H1 (cell line): ENCODE data around the gene MAPK8IP3. TPM values are rescaled to one million over a fixed set of nuclear protein-coding genes. Genes with fewer than 3 reads are reported as not detected.

Experiments
- RNF2 ChIP-seq: fragments of 200-900, 300-1000 bp; sonication (generic); IDR thresholded peaks from 2 replicates; pipeline ENCODE4 v1.7.1; 2016; ENCODE audit warnings: borderline replicate concordance, low read depth, mild to moderate bottlenecking, antibody characterized with exemption, low read length; ENCODE audit not compliant: poor library complexity, severe bottlenecking; ENCODE audit errors: missing control alignments
- polyA plus RNA-seq, 7 experiments: library from polyadenylated mRNA; depleted of rRNA in 3 of 7; stranded (reverse) in 5 of 7; unstranded in 2 of 7; fragments of >200 nt in 5 of 7; fragments of 200-250 nt in 2 of 7; gene quantifications; 1 replicate in 5 of 7; 2 replicates in 1 of 7; 4 replicates in 1 of 7; pipeline versions ENCODE4 v1.2.1 to v1.2.3, GENCODE V29; 2011 to 2013; ENCODE audit warnings: missing spikeins in 2 of 7, mixed read lengths in 2 of 7
- total RNA-seq: library from RNA; stranded (reverse); fragmentation: NEBNext Ultra II Directional; extraction: Animal tissue kit (Norgen Biotek cat#: 25700); gene quantifications from 2 replicates; pipeline ENCODE4 v1.2.1, GENCODE V29; 2021

Gene MAPK8IP3
- total and polyA plus RNA-seq, 2 of the 8 experiments (the other 6 are each of a cell fraction or from before 2014, with no cell fraction given) = 16.9 to 43.4 TPM

DNA sequence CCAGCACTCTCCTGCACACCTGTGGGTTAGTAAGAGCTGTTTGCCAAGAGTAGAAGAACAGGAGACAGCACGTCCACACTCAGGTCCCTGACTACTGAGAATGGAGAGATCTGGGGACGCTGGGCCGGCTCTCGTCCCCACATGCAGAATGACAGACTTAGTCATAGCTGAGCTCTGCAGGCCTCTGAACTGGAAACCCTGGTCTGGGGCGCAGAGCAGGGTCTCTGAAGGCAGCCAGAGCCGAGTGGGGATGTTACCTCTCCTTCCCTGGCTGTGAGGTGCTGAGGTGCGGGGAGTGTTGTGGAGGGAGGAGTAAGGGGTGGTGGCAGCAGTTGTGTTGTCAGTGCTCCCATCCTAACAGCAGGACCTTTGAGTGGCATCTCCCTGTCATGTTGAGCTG, 35.1 kb upstream of the MAPK8IP3 start (continued):
- no peak for TF ChIP-seq RNF2
